H9 (cell line): Measurements from ENCODE around the gene CDK10. TPM values are rescaled to one million over a fixed set of nuclear protein-coding genes. Genes with fewer than 3 reads are reported as not detected.

Experiments used
- DNase-seq: peaks from one replicate; pipeline ENCODE4 v3.0.0-alpha.2; 2017
- H2AFZ ChIP-seq: one replicate; pipeline ENCODE4 v1.6.1; 2013; ENCODE audit warnings: mild to moderate bottlenecking, low read length, control low read depth, moderate library complexity
- H2AK5ac ChIP-seq: 2 replicates; pipeline ENCODE4 v1.6.1; 2013; ENCODE audit warnings: low read length, control low read depth, mixed read lengths; ENCODE audit not compliant: insufficient read length
- H2BK120ac ChIP-seq: one replicate; pipeline ENCODE4 v1.6.1; 2013; ENCODE audit warnings: low read depth, mild to moderate bottlenecking, low read length, control low read depth, inconsistent platforms; ENCODE audit not compliant: poor library complexity, severe bottlenecking
- H2BK12ac ChIP-seq: 2 replicates; pipeline ENCODE4 v1.6.1; 2013; ENCODE audit warnings: low read length, control low read depth, mixed read lengths, low read depth; ENCODE audit not compliant: insufficient read length
- H2BK15ac ChIP-seq: 2 replicates; pipeline ENCODE4 v1.6.1; 2013; ENCODE audit warnings: low read depth, low read length, control low read depth
- H2BK20ac ChIP-seq: one replicate; pipeline ENCODE4 v1.6.1; 2013; ENCODE audit warnings: low read depth, mild to moderate bottlenecking, low read length, control low read depth, inconsistent platforms; ENCODE audit not compliant: poor library complexity, severe bottlenecking
- H2BK5ac ChIP-seq: 2 replicates; pipeline ENCODE4 v1.6.1; 2013; ENCODE audit warnings: low read length, control low read depth, mixed read lengths; ENCODE audit not compliant: insufficient read length
- H3K14ac ChIP-seq: 2 replicates; pipeline ENCODE4 v1.6.1; 2013; ENCODE audit warnings: low read length, control low read depth; ENCODE audit not compliant: insufficient read depth
- H3K18ac ChIP-seq: 2 replicates; pipeline ENCODE4 v1.6.1; 2013; ENCODE audit warnings: low read depth, mild to moderate bottlenecking, mixed read lengths, low read length, control low read depth; ENCODE audit not compliant: insufficient read length
- H3K23ac ChIP-seq: 2 replicates; pipeline ENCODE4 v1.6.1; 2013; ENCODE audit warnings: low read length, control low read depth, mixed read lengths, low read depth; ENCODE audit not compliant: insufficient read length
- H3K23me2 ChIP-seq: 2 replicates; pipeline ENCODE4 v1.6.1; 2013; ENCODE audit warnings: low read depth, mild to moderate bottlenecking, mixed read lengths, low read length, control low read depth; ENCODE audit not compliant: insufficient read length, poor library complexity, severe bottlenecking
- H3K27ac ChIP-seq: 2 replicates; pipeline ENCODE4 v1.5.1; 2013; ENCODE audit warnings: low read length, control low read depth, mixed read lengths, low read depth; ENCODE audit not compliant: insufficient read length
- H3K27me3 ChIP-seq: 2 replicates; pipeline ENCODE4 v1.6.1; 2013; ENCODE audit warnings: low read length, control low read depth, inconsistent platforms; ENCODE audit not compliant: insufficient read depth
- H3K4ac ChIP-seq: 2 replicates; pipeline ENCODE4 v1.6.1; 2013; ENCODE audit warnings: low read depth, mild to moderate bottlenecking, control low read depth, inconsistent platforms, low read length, moderate library complexity
- H3K4me1 ChIP-seq: 2 replicates; pipeline ENCODE4 v1.6.1; 2013; ENCODE audit warnings: low read length, control low read depth, inconsistent platforms; ENCODE audit not compliant: insufficient read depth
- H3K4me2 ChIP-seq: 2 replicates; pipeline ENCODE4 v1.6.1; 2013; ENCODE audit warnings: low read length, control low read depth, mixed read lengths; ENCODE audit not compliant: insufficient read length, insufficient read depth
- H3K56ac ChIP-seq: 2 replicates; pipeline ENCODE4 v1.6.1; 2013; ENCODE audit warnings: low read depth, mild to moderate bottlenecking, mixed read lengths, low read length, control low read depth; ENCODE audit not compliant: insufficient read length
- H3K79me1 ChIP-seq: 2 replicates; pipeline ENCODE4 v1.6.1; 2013; ENCODE audit warnings: low read depth, mild to moderate bottlenecking, moderate library complexity, low read length, control low read depth, inconsistent platforms; ENCODE audit not compliant: insufficient read depth, poor library complexity, severe bottlenecking
- H3K79me2 ChIP-seq: 2 replicates; pipeline ENCODE4 v1.6.1; 2013; ENCODE audit warnings: low read length, control low read depth, inconsistent platforms; ENCODE audit not compliant: insufficient read depth
- H3K9ac ChIP-seq: 2 replicates; pipeline ENCODE4 v1.6.1; 2013; ENCODE audit warnings: low read length, control low read depth, mixed read lengths; ENCODE audit not compliant: insufficient read length; ENCODE audit errors: extremely low read depth
- H3K9me3 ChIP-seq: one replicate; pipeline ENCODE4 v1.6.1; 2013; ENCODE audit warnings: low read depth, low read length, inconsistent platforms; ENCODE audit not compliant: control insufficient read depth
- H3T11ph ChIP-seq: one replicate; pipeline ENCODE4 v1.6.1; 2013; ENCODE audit warnings: mild to moderate bottlenecking, low read length, control low read depth, inconsistent platforms
- H4K20me1 ChIP-seq: one replicate; pipeline ENCODE4 v1.6.1; 2013; ENCODE audit not compliant: control insufficient read depth, insufficient read length, insufficient read depth
- H4K5ac ChIP-seq: 2 replicates; pipeline ENCODE4 v1.6.1; 2013; ENCODE audit warnings: low read depth, mild to moderate bottlenecking, mixed read lengths, low read length, control low read depth; ENCODE audit not compliant: insufficient read length
- H4K8ac ChIP-seq: replicated peaks from 2 replicates; pipeline ENCODE4 v1.6.1; 2013; ENCODE audit warnings: low read length, control low read depth, mixed read lengths, low read depth; ENCODE audit not compliant: insufficient read length
- H4K91ac ChIP-seq: 2 replicates; pipeline ENCODE4 v1.6.1; 2013; ENCODE audit warnings: low read depth, mild to moderate bottlenecking, moderate library complexity, mixed read lengths, low read length, control low read depth; ENCODE audit not compliant: insufficient read length
- H3K27ac Mint-ChIP-seq, 3 experiments: 2 replicates in 2 of 3; 3 replicates in 1 of 3; pipeline ENCODE4 v1.8.0; 2020 to 2021; ENCODE audit warnings: mixed read lengths in 3 of 3, mild to moderate bottlenecking in 1 of 3, moderate library complexity in 1 of 3
- H3K27me3 Mint-ChIP-seq: 2 replicates; pipeline ENCODE4 v1.8.0; 2021; ENCODE audit warnings: low read depth, mild to moderate bottlenecking, moderate library complexity, mixed read lengths
- H3K36me3 Mint-ChIP-seq, 3 experiments: 2 replicates in 2 of 3; 3 replicates in 1 of 3; pipeline ENCODE4 v1.8.0; 2020 to 2021; ENCODE audit warnings: low read depth in 3 of 3, mixed read lengths in 3 of 3; ENCODE audit not compliant: insufficient read depth in 1 of 3
- H3K4me1 Mint-ChIP-seq, 2 experiments: 2 replicates each; pipeline ENCODE4 v1.8.0; 2020; ENCODE audit warnings: mixed read lengths in 2 of 2
- H3K4me3 Mint-ChIP-seq, 2 experiments: 2 replicates in 1 of 2; 3 replicates in 1 of 2; pipeline ENCODE4 v1.8.0; 2020 to 2021; ENCODE audit warnings: mild to moderate bottlenecking in 2 of 2, mixed read lengths in 2 of 2, moderate library complexity in 1 of 2
- H3K9me3 Mint-ChIP-seq, 2 experiments: 2 replicates in 1 of 2; 3 replicates in 1 of 2; pipeline ENCODE4 v1.8.0; 2020; ENCODE audit warnings: mild to moderate bottlenecking in 2 of 2, mixed read lengths in 2 of 2, moderate library complexity in 1 of 2
- WGBS: extraction: QIAGEN DNeasy Blood & Tissue Kit; methylation state at CpG from one replicate; pipeline ENCODE4 v1.1.7; 2013; ENCODE audit warnings: missing lambda C conversion rate, low lambda C conversion rate, mixed read lengths; ENCODE audit not compliant: insufficient read length; ENCODE audit errors: extremely low coverage; 5-methylcytosine and 5-hydroxymethylcytosine counted together
- total RNA-seq: library from RNA; stranded (reverse); gene quantifications from 2 replicates; pipeline ENCODE4 v1.2.1, GENCODE V29; 2021
- TF ChIP-seq, protein P1 (sequence below): fragments of 200-600 bp; sonication (generic); conservative IDR thresholded peaks from 3 replicates; pipeline ENCODE4 v1.8.0; 2021; ENCODE audit warnings: antibody characterized with exemption, mild to moderate bottlenecking

The CDK10 gene
- total RNA-seq, 1 experiment from 2014 or later: 77.1 TPM

DNA sequence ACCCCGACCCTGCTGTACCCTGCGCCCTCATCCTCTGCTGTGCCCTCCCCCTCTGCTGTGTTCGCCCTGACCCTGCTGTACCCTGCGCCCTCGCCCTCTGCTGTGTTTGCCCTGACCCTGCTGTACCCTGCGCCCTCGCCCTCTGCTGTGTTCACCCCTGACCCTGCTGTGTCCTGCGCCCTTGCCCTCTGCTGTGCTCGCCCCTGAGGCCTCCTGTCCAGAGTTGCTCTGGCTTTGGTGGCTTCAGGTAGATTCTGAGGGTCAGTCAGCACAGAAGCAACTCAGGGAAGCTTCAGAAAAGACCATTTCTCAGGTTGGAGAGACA lies 46.4 kb downstream of the CDK10 start:
- H3K9me3 ChIP-seq: no peaks in the 10 kb centered on the region
- H4K5ac ChIP-seq: no peak overlapping the region
- Mint-ChIP-seq H3K4me1 (peaks cover 9 to 19% of the 10 kb centered on the region in 2 experiments), H3K9me3 (no peaks in the 10 kb centered on the region; a peak in 1 of 5 replicates), H3K36me3 (peaks cover 41 to 80% (median 78%) of the 10 kb centered on the region in 3 experiments; a peak in 6 of 7 replicates), H3K27me3 (no peaks in the 10 kb centered on the region; the same call in 1 of the 2 replicates), H3K27ac (peak overlapping the region; percentile 34 to 55 (median 49); a peak in 3 of 7 replicates), H3K4me3 (no peak overlapping the region)
- no peak overlapping the region for H3K18ac ChIP-seq
- H3K23me2 ChIP-seq: no peaks in the 10 kb centered on the region
- no peak overlapping the region for H4K8ac ChIP-seq
- no peak overlapping the region for H3K56ac ChIP-seq
- H4K20me1 ChIP-seq: no peaks in the 10 kb centered on the region
- WGBS: no CpG with 5 or more reads among the region's 9 CpGs
- H2BK20ac ChIP-seq: no peak overlapping the region
- H2BK15ac ChIP-seq: no peak overlapping the region
- no peak overlapping the region for H2BK5ac ChIP-seq
- no peak overlapping the region for H3K23ac ChIP-seq
- H3K4me2 ChIP-seq: no peak overlapping the region
- H2BK120ac ChIP-seq: no peak overlapping the region
- no peak overlapping the region for H2BK12ac ChIP-seq
- no peaks in the 10 kb centered on the region for H3K79me1 ChIP-seq
- H3K27me3 ChIP-seq: no peaks in the 10 kb centered on the region
- H3K27ac ChIP-seq: no peak overlapping the region
- no peak overlapping the region for H4K91ac ChIP-seq
- no peak overlapping the region for H2AFZ ChIP-seq
- DNase-seq: no peak
- no peak overlapping the region for H3K14ac ChIP-seq
- H3K9ac ChIP-seq: no peak overlapping the region
- no peak overlapping the region for H2AK5ac ChIP-seq
- TF ChIP-seq, protein P1, sequence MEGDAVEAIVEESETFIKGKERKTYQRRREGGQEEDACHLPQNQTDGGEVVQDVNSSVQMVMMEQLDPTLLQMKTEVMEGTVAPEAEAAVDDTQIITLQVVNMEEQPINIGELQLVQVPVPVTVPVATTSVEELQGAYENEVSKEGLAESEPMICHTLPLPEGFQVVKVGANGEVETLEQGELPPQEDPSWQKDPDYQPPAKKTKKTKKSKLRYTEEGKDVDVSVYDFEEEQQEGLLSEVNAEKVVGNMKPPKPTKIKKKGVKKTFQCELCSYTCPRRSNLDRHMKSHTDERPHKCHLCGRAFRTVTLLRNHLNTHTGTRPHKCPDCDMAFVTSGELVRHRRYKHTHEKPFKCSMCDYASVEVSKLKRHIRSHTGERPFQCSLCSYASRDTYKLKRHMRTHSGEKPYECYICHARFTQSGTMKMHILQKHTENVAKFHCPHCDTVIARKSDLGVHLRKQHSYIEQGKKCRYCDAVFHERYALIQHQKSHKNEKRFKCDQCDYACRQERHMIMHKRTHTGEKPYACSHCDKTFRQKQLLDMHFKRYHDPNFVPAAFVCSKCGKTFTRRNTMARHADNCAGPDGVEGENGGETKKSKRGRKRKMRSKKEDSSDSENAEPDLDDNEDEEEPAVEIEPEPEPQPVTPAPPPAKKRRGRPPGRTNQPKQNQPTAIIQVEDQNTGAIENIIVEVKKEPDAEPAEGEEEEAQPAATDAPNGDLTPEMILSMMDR: no peak
- H3K4ac ChIP-seq: no peak overlapping the region
- H3K4me1 ChIP-seq: no peaks in the 10 kb centered on the region
- no peak overlapping the region for H3T11ph ChIP-seq
- no peaks in the 10 kb centered on the region for H3K79me2 ChIP-seq
